Neural progenitor cell (in vitro differentiated cells): ENCODE measurements around the gene PHACTR1. TPM values are rescaled to one million over a fixed set of nuclear protein-coding genes. Genes with fewer than 3 reads are reported as not detected.

Experiments used
- DNase-seq: peaks from one replicate; pipeline ENCODE4 v3.0.0-alpha.2; 2016; ENCODE audit warnings: low spot score
- H2AFZ ChIP-seq: fragments of 200-600 bp; sonication (generic); replicated peaks from 2 replicates; pipeline ENCODE4 v1.6.1; 2016; ENCODE audit warnings: antibody characterized with exemption
- H3F3A ChIP-seq: fragments of 200-600 bp; sonication (generic); 2 replicates; pipeline ENCODE4 v1.6.1; 2016; ENCODE audit warnings: antibody characterized with exemption, low read depth
- H3K27ac ChIP-seq: fragments of 200-600 bp; sonication (generic); 2 replicates; pipeline ENCODE4 v1.5.1; 2016; ENCODE audit warnings: mild to moderate bottlenecking
- H3K27me3 ChIP-seq: fragments of 200-600 bp; sonication (generic); 2 replicates; pipeline ENCODE4 v1.6.1; 2016; ENCODE audit warnings: mild to moderate bottlenecking, moderate library complexity
- H3K36me3 ChIP-seq: fragments of 200-600 bp; sonication (generic); 2 replicates; pipeline ENCODE4 v1.5.1; 2016
- H3K4me1 ChIP-seq: fragments of 200-600 bp; sonication (generic); 2 replicates; pipeline ENCODE4 v1.6.1; 2016; ENCODE audit warnings: mixed run types
- H3K4me2 ChIP-seq: fragments of 200-600 bp; sonication (generic); 2 replicates; pipeline ENCODE4 v1.6.1; 2016
- H3K4me3 ChIP-seq: fragments of 200-600 bp; sonication (generic); 2 replicates; pipeline ENCODE4 v1.5.1; 2016
- H3K79me2 ChIP-seq: fragments of 200-600 bp; sonication (generic); 2 replicates; pipeline ENCODE4 v1.6.1; 2016; ENCODE audit warnings: low read depth
- H3K9ac ChIP-seq: fragments of 200-600 bp; sonication (generic); 2 replicates; pipeline ENCODE4 v1.6.1; 2016
- H3K9me3 ChIP-seq: fragments of 200-600 bp; sonication (generic); 2 replicates; pipeline ENCODE4 v1.5.1; 2016; ENCODE audit warnings: low read depth
- H4K20me1 ChIP-seq: fragments of 200-600 bp; sonication (generic); 2 replicates; pipeline ENCODE4 v1.6.1; 2016; ENCODE audit warnings: low read depth
- H3K27ac Mint-ChIP-seq: 3 replicates; pipeline ENCODE4 v1.8.0; 2021; ENCODE audit warnings: mixed read lengths
- H3K27me3 Mint-ChIP-seq: 2 replicates; pipeline ENCODE4 v1.8.0; 2022; ENCODE audit warnings: low read depth, mild to moderate bottlenecking, inconsistent platforms, moderate library complexity, mixed read lengths; ENCODE audit not compliant: insufficient read depth
- H3K36me3 Mint-ChIP-seq: 3 replicates; pipeline ENCODE4 v1.8.0; 2021; ENCODE audit warnings: mixed read lengths
- H3K4me1 Mint-ChIP-seq: 3 replicates; pipeline ENCODE4 v1.8.0; 2021; ENCODE audit warnings: mixed read lengths
- H3K4me3 Mint-ChIP-seq: 3 replicates; pipeline ENCODE4 v1.8.0; 2021; ENCODE audit warnings: mild to moderate bottlenecking, moderate library complexity, mixed read lengths
- H3K9me3 Mint-ChIP-seq: 3 replicates; pipeline ENCODE4 v1.8.0; 2020; ENCODE audit warnings: mixed read lengths
- CTCF ChIP-seq: fragments of 200-600 bp; sonication (generic); IDR thresholded peaks from 2 replicates; pipeline ENCODE4 v1.5.1; 2017; ENCODE audit warnings: antibody characterized with exemption, mild to moderate bottlenecking
- EZH2 ChIP-seq: fragments of 200-600 bp; sonication (generic); IDR thresholded peaks from 2 replicates; pipeline ENCODE4 v1.6.1; 2017; ENCODE audit warnings: antibody characterized with exemption, mild to moderate bottlenecking, moderate library complexity
- EZH2phosphoT487 ChIP-seq: fragments of 200-600 bp; sonication (generic); IDR thresholded peaks from 2 replicates; pipeline ENCODE4 v1.6.1; 2017; ENCODE audit warnings: antibody characterized with exemption
- total RNA-seq: library from RNA; depleted of rRNA; stranded (reverse); fragments of >200 nt; gene quantifications from 2 replicates; pipeline ENCODE4 v1.2.3, GENCODE V29; 2015; ENCODE audit warnings: low replicate concordance

Gene PHACTR1
- total RNA-seq, 1 donor from 2014 or later: 2.4 TPM

GRCh38 chr6:12899046-12899833 is 182.7 kb downstream of the PHACTR1 start:
- Mint-ChIP-seq H3K9me3 (no peaks in the 10 kb centered on the region), H3K4me1 (no peaks in the 10 kb centered on the region), H3K27ac (no peak overlapping the region), H3K27me3 (peaks cover 2% of the 10 kb centered on the region), H3K4me3 (no peak overlapping the region), H3K36me3 (no peaks in the 10 kb centered on the region)
- Histone ChIP-seq H3K36me3 (no peaks in the 10 kb centered on the region), H3K27ac (no peak overlapping the region), H4K20me1 (no peaks in the 10 kb centered on the region), H3K9ac (no peak overlapping the region), H2AFZ (no peak overlapping the region), H3K4me1 (peaks cover 5% of the 10 kb centered on the region), H3K9me3 (no peaks in the 10 kb centered on the region), H3F3A (no peaks in the 10 kb centered on the region), H3K79me2 (no peaks in the 10 kb centered on the region), H3K4me3 (no peak overlapping the region), H3K4me2 (no peak overlapping the region), H3K27me3 (no peaks in the 10 kb centered on the region)
- no peak for TF ChIP-seq EZH2phosphoT487
- no peak for TF ChIP-seq EZH2
- TF ChIP-seq CTCF: peak; percentile 22
- no peak for DNase-seq

GRCh38 chr6:12903246-12903645 is 186.7 kb downstream of the PHACTR1 start:
- Histone ChIP-seq H3K27ac (no peak overlapping the region), H3K36me3 (no peaks in the 10 kb centered on the region), H3K27me3 (no peaks in the 10 kb centered on the region), H4K20me1 (no peaks in the 10 kb centered on the region), H3K4me3 (no peak overlapping the region), H3F3A (no peaks in the 10 kb centered on the region), H2AFZ (no peak overlapping the region), H3K9ac (no peak overlapping the region), H3K9me3 (no peaks in the 10 kb centered on the region), H3K4me1 (peaks cover 5% of the 10 kb centered on the region), H3K79me2 (no peaks in the 10 kb centered on the region), H3K4me2 (no peak overlapping the region)
- Mint-ChIP-seq H3K9me3 (no peaks in the 10 kb centered on the region), H3K4me3 (no peak overlapping the region), H3K27me3 (peaks cover 2% of the 10 kb centered on the region), H3K4me1 (no peaks in the 10 kb centered on the region), H3K36me3 (no peaks in the 10 kb centered on the region), H3K27ac (no peak overlapping the region)
- TF ChIP-seq EZH2phosphoT487: no peak
- TF ChIP-seq CTCF: no peak
- TF ChIP-seq EZH2: no peak
- no peak for DNase-seq

GRCh38 chr6:12909833-12910232 is 193.3 kb downstream of the PHACTR1 start:
- no peaks in the 10 kb centered on the region for H3K9me3 Mint-ChIP-seq
- peaks cover 8% of the 10 kb centered on the region for H3K27me3 Mint-ChIP-seq
- H3K4me2 ChIP-seq: no peak overlapping the region
- no peaks in the 10 kb centered on the region for H3K9me3 ChIP-seq
- H4K20me1 ChIP-seq: no peaks in the 10 kb centered on the region
- no peak overlapping the region for H3K27ac Mint-ChIP-seq
- H2AFZ ChIP-seq: no peak overlapping the region
- no peaks in the 10 kb centered on the region for H3K27me3 ChIP-seq
- H3K36me3 Mint-ChIP-seq: no peaks in the 10 kb centered on the region
- no peaks in the 10 kb centered on the region for H3K79me2 ChIP-seq
- no peak overlapping the region for H3K4me3 ChIP-seq
- H3K4me1 Mint-ChIP-seq: peaks cover 18% of the 10 kb centered on the region
- TF ChIP-seq EZH2phosphoT487 (no peak), CTCF (no peak), EZH2 (no peak)
- no peak for DNase-seq
- H3K4me1 ChIP-seq: peaks cover 13% of the 10 kb centered on the region
- H3F3A ChIP-seq: no peaks in the 10 kb centered on the region
- no peak overlapping the region for H3K4me3 Mint-ChIP-seq
- H3K9ac ChIP-seq: no peak overlapping the region
- no peaks in the 10 kb centered on the region for H3K36me3 ChIP-seq
- H3K27ac ChIP-seq: no peak overlapping the region
